T-helper 1 cell treated with Interleukin-12 subunit alpha and Interleukin-12 subunit beta and Interleukin-4 antibody, amounts not matched to agents 30 μg/mL and 1 μg/mL, for 36 hours (primary cell): Measurements from ENCODE around the gene TOGARAM2.
A peak's percentile ranks its signal among the peaks of the same experiment; 100 is the strongest.

ENCODE experiments used
- H3K27ac Mint-ChIP-seq: one replicate; pipeline ENCODE4 v1.8.0; 2021; ENCODE audit warnings: mild to moderate bottlenecking, mixed read lengths
- H3K27me3 Mint-ChIP-seq: one replicate; pipeline ENCODE4 v1.8.0; 2021; ENCODE audit warnings: low read depth, mixed read lengths
- H3K36me3 Mint-ChIP-seq: one replicate; pipeline ENCODE4 v1.8.0; 2021; ENCODE audit warnings: low read depth, mixed read lengths
- H3K4me1 Mint-ChIP-seq: one replicate; pipeline ENCODE4 v1.8.0; 2021; ENCODE audit warnings: low read depth, mixed read lengths
- H3K4me3 Mint-ChIP-seq: one replicate; pipeline ENCODE4 v1.8.0; 2021; ENCODE audit warnings: mild to moderate bottlenecking, moderate library complexity, mixed read lengths
- H3K9me3 Mint-ChIP-seq: one replicate; pipeline ENCODE4 v1.8.0; 2021; ENCODE audit warnings: mixed read lengths

The TOGARAM2 gene

DNA sequence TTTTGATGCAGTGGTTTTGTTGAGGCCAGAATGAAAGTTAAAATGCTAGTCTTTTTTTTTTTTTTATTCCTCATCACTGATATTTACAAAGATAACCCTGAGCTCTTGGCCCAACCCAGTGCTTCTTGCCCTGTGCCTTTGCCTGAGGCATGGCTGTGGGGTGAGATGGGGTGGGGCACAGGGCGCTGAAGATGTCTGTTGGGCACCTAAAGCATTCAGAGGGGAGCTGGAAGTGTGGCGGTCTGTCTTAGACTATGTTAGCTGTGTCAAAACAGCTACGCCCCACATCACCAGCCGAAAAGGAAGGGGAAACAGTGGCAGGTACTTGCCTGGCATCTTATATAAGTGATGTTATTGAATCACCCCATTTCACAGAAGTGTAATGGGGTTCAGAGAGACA, 20.7 kb downstream of the TOGARAM2 start:
- Mint-ChIP-seq H3K4me1 (peaks cover 14% of the 10 kb centered on the region), H3K27ac (no peak overlapping the region), H3K9me3 (no peaks in the 10 kb centered on the region), H3K4me3 (no peak overlapping the region), H3K36me3 (no peaks in the 10 kb centered on the region), H3K27me3 (no peaks in the 10 kb centered on the region)

DNA sequence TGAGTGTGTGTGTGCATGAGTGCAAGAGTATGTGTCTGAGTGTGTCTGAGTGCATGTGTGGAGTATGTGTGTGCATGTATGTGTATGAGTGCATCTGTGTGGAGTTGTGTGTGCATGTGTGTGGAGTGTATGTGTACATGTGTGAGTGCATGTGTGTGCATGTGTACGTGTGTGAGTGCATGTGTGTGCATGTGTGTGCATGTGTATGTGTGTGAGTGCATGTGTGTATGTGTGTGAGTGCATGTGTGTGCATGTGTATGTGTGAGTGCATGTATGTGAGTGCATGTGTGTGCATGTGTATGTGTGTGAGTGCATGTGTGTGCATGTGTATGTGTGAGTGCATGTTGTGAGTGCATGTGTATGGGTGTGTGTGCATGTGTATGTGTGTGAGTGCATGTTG, 23.7 kb downstream of the TOGARAM2 start:
- Mint-ChIP-seq H3K36me3 (no peaks in the 10 kb centered on the region), H3K4me3 (no peak overlapping the region), H3K27me3 (no peaks in the 10 kb centered on the region), H3K27ac (no peak overlapping the region), H3K4me1 (peaks cover 23% of the 10 kb centered on the region), H3K9me3 (no peaks in the 10 kb centered on the region)

DNA sequence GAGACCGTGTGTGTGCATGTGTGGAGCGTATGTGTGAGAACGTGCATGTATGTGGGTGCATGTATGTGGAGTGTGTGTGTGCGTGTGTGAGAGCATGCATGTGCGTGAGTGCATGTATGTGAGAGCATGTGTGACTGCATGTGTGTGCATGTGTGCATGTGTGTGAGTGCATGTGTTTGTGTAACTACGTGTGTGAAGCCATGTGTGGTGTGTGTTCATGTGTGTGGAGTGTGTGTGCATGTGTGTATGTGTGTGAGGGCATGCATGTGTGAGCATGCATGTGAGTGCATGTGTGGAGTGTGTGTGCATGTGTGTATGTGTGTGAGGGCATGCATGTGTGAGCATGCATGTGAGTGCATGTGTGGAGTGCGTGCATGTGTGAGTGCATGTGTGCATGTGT, 24.2 kb downstream of the TOGARAM2 start:
- H3K36me3 Mint-ChIP-seq, result no peaks in the 10 kb centered on the region
- no peak overlapping the region for H3K27ac Mint-ChIP-seq
- H3K9me3 Mint-ChIP-seq, result no peaks in the 10 kb centered on the region
- no peak overlapping the region for H3K4me3 Mint-ChIP-seq
- H3K27me3 Mint-ChIP-seq, result no peaks in the 10 kb centered on the region
- peaks cover 18% of the 10 kb centered on the region for H3K4me1 Mint-ChIP-seq

DNA sequence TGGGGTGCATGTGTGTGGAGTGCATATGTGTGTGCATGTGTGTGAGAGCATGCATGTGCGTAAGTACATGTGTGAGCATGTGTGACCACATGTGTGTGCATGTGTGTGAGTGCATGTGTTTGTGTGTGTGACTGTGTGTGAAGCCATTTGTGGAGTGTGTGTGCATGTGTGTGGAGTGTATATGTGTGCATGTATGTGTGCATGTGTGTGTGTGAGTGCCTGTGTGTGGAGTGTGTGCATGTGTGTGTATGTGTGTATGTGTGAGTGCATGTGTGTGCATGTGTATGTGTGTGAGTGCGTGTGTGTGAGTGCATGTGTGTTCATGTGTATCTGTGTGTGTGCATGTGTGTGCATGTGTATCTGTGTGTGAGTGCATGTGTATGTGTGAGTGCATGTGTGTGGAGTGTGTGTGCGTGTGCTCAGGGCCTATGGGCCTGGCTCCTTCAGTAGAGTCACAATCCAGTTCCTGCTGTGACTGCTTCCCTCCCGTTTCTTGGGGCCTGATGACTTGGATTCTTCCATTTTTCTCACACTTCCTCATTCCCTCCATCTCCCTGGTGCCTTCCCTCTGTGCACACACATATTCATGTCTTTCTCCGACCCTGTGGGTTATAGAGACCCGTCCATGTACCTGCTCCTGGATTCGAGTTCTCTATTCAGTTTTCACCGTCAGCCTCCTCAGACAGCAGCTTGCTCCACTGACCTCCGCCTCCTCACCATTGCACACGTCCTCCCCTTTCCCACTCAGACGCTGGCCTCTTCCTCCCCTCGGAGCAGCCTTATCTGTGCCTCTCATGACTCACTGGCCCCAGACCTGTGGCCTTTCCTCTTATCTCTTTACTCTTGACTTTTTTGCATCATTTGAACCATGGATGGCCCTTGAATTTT, 25.2 kb downstream of the TOGARAM2 start:
- Mint-ChIP-seq H3K27me3 (no peaks in the 10 kb centered on the region), H3K36me3 (no peaks in the 10 kb centered on the region), H3K27ac (no peak overlapping the region), H3K4me1 (peaks cover 24% of the 10 kb centered on the region), H3K9me3 (no peaks in the 10 kb centered on the region), H3K4me3 (no peak overlapping the region)

DNA sequence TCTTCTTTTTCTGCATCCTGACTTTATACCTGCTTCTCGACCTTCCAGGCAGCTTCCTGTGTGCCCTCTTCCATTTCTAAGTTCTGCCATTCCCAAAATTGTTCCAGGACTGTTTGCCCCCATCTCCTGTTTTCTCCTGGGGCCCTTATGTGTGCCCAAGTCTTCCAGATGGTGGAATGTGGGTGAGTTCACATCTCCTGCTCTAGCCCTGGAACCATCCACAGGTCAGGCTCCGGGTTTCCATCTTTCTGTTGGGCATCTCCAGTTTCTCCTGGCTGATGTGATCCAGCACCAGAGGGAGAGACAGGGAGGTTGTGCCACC, 25.8 kb downstream of the TOGARAM2 start:
- H3K27ac Mint-ChIP-seq, result no peak overlapping the region
- peaks cover 27% of the 10 kb centered on the region for H3K4me1 Mint-ChIP-seq
- no peak overlapping the region for H3K4me3 Mint-ChIP-seq
- H3K9me3 Mint-ChIP-seq, result no peaks in the 10 kb centered on the region
- H3K36me3 Mint-ChIP-seq, result no peaks in the 10 kb centered on the region
- no peaks in the 10 kb centered on the region for H3K27me3 Mint-ChIP-seq

DNA sequence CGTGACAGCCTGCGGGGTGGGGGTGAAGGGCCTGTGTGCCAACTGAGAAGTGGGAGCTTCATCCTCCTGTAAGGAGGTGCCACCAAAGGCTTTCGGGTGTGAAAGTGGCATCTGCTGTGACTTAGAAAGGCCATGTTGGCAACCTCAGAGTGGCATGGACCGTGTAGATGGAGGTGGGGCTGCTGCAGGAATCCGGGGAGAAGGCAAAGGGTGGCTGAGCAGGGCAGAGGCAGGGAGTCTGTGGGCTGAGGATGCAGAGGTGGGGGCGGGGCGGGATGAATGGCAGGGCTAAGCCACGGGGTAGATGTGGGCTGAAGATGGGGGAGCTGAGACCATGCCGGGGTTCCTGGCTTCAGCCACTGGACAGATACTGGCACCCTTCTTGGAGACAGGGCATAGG, 28.2 kb downstream of the TOGARAM2 start:
- H3K27ac Mint-ChIP-seq, result peak overlapping the region; percentile 33
- H3K27me3 Mint-ChIP-seq, result no peaks in the 10 kb centered on the region
- peaks cover 47% of the 10 kb centered on the region for H3K4me1 Mint-ChIP-seq
- no peaks in the 10 kb centered on the region for H3K9me3 Mint-ChIP-seq
- no peak overlapping the region for H3K4me3 Mint-ChIP-seq
- no peaks in the 10 kb centered on the region for H3K36me3 Mint-ChIP-seq

DNA sequence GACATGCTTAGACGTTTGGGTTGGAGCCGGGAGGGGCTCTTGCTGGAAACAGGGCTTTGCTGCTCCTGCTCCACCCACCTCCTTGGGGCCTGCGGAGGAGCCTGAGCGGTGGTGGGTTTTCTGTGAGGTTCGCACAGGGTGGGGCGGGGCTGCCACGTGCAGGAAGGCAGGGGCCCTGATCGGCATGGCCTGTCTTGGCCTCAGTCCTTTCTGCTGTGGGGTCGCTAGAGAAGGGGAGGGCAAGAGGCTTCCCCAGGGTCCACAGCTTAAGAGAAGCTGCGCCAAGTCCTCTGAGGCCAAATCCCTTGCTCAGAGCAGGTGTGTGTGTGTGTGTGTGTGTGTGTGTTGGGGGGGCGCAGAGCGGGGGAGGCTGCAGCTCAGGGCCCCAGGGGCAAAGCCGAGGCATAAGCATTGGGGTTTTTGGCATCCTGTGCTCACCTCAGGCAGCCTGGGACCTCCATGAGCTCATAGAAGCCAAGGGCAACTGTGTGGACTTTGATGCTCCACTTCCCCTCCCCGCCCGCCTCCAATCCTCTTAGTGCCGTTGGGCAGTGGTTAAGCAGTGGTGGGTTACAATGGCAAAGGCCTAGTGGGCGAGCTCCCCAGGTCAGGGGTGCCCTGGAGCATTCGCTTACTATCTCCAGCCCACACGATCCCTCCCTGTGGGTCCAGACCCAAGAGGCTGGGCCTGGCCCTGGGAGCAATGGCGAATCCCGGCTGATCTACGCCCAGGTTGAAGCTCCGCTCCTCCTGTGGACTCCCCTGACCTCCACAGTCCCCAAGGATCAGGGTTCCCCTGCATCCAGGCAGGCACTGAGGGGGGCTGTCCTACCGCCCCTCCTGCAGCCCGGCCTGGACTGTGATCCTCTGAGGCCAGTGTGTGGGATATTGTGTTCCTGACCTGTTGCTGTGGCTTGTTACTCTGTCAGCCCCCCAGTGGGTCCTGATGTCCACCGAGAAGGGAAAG, 28.9 kb downstream of the TOGARAM2 start:
- Mint-ChIP-seq H3K4me3 (peak overlapping the region; percentile 19), H3K27me3 (no peaks in the 10 kb centered on the region), H3K36me3 (no peaks in the 10 kb centered on the region), H3K4me1 (peaks cover 55% of the 10 kb centered on the region), H3K27ac (peak overlapping the region; percentile 95), H3K9me3 (no peaks in the 10 kb centered on the region)

DNA sequence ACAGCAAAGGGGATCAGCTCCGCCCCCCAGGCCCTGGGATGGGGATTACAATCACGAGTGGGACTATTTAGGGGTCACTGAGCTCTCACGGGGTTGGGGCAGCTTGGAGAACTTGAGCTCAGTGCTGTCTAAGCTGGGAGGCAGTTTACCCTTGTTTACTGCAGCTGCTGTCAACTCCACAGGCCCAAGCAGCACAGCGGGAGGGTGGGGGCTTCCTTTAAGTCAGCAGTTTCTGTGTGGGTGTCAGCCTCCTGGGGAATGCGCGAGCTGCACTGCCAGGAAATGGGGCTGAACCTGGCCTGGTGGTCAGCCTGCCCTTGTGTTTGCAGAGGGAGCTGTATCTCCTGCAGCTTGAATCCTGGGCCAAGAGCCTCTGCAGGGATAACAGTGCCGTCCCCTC, 29.8 kb downstream of the TOGARAM2 start:
- Mint-ChIP-seq H3K27ac (peak overlapping the region; percentile 95), H3K27me3 (no peaks in the 10 kb centered on the region), H3K36me3 (no peaks in the 10 kb centered on the region), H3K9me3 (no peaks in the 10 kb centered on the region), H3K4me3 (peak overlapping the region; percentile 74), H3K4me1 (peaks cover 64% of the 10 kb centered on the region)

DNA sequence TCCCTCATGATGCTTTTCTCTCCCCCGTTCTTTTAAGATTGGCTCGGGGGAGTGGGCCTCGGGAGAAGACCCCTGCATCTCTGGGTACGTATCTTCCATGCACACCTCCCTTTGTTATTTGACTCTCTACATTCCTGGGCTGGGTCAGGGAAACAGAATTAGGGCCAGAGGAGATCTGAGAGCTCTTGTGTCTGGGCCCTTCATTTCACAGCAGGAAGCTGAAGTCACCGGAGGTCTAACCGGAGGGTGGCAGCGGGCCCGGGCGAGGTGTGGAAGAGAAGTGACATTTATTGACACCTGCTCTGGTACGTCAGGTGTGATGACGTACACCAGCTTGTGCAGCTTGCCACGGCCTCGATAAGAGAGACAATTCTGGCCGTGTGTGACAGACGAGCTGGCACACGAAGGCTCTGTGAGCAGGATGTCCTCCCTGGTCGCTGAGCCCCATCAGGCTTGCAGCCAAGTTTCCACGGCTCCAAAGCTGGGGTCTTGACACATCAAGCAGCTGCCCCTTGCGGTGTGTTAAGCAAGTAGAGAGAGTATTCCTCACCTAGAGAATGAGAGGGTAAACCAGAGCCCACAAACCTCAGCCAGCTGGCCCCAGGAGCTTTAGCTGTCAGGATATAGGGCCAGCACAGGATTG, 30.4 kb downstream of the TOGARAM2 start:
- Mint-ChIP-seq H3K36me3 (peaks cover 2% of the 10 kb centered on the region), H3K4me3 (peak overlapping the region; percentile 74), H3K27ac (peak overlapping the region; percentile 95), H3K9me3 (no peaks in the 10 kb centered on the region), H3K4me1 (peaks cover 69% of the 10 kb centered on the region), H3K27me3 (no peaks in the 10 kb centered on the region)

DNA sequence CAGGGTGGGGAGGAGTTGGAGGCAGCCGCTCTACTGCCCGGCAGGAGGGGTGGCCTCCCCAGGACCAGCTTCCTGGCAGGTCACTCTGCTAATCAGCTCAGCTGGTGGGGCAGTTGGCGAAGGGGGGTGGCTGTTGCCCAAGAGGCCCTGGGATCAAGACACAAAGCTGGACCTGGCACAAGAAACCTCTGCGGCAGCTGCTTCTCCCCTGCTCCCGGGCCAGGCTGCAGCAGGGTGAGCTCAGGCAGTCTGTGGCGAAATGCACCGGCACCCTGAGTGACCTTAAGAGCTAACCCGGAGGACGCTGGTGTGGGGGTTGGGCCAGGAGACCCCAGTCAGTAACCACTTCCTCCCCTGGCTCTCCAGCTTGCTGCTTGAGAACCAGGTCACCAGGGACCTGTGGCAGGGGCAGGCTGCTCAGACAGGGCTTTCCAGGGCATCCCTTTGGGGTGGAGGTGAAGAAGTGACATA, 31.1 kb downstream of the TOGARAM2 start:
- no peak overlapping the region for H3K4me3 Mint-ChIP-seq
- H3K27me3 Mint-ChIP-seq, result no peaks in the 10 kb centered on the region
- H3K9me3 Mint-ChIP-seq, result no peaks in the 10 kb centered on the region
- H3K4me1 Mint-ChIP-seq, result peaks cover 73% of the 10 kb centered on the region
- peaks cover 5% of the 10 kb centered on the region for H3K36me3 Mint-ChIP-seq
- H3K27ac Mint-ChIP-seq, result peak overlapping the region; percentile 98

DNA sequence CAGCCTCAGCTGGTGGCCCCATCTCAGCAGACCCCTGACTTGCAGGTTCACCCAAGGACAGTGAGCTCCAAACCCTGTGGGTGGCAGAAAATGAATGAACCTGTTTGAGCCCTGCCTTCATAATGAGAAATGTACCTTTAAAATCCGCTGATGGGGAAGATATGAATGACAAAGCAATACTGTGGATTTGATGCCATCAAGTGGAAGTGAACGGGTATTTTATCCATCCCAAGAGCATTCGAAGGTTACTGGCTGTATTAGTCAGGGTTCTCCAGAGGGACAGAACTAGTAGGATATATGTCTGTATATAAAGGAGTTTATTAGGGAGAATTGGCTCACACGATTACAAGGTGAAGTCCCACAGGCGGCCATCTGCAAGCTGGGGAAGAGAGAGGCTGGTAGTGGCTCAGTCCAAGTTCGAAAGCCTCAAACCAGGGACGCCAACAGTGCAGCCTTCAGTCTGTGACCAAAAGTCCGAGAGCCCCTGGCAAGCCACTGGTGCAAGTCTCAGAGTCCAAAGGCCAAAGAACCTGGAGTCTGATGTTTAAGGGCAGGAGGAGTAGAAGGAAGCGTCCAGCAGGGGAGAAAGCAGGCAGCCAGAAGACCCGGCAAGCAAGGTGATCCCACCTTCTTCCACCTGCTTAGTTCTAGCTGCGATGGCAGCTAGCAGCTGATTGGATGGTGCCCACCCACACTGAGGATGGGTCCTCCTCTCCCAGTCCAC, 32.1 kb downstream of the TOGARAM2 start:
- Mint-ChIP-seq H3K4me3 (peak overlapping the region; percentile 89), H3K4me1 (peaks cover 73% of the 10 kb centered on the region), H3K27me3 (no peaks in the 10 kb centered on the region), H3K27ac (peak overlapping the region; percentile 98), H3K9me3 (no peaks in the 10 kb centered on the region), H3K36me3 (peaks cover 5% of the 10 kb centered on the region)

DNA sequence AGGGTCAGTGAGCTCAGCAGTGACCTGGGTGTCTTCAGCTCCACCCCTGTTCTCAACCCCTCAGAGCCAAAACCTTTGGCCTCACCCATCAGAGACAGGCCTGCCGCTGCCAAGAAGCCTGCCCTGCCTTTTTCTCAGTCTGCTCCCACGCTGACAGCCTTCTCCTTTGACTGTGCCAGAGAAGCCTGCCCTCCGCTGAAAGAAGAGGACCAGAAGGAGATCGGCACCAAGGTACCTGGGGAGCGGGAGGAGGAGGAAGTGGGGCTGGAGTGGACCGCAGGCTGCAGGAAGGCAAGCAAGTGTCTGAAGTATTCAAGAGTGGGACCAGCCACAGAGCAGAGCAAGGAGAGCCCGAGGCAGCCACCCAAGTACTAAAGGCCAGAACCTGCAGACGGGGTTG, 33.2 kb downstream of the TOGARAM2 start:
- Mint-ChIP-seq H3K36me3 (peaks cover 5% of the 10 kb centered on the region), H3K4me3 (peak overlapping the region; percentile 89), H3K9me3 (no peaks in the 10 kb centered on the region), H3K4me1 (peaks cover 68% of the 10 kb centered on the region), H3K27me3 (no peaks in the 10 kb centered on the region), H3K27ac (peak overlapping the region; percentile 98)

DNA sequence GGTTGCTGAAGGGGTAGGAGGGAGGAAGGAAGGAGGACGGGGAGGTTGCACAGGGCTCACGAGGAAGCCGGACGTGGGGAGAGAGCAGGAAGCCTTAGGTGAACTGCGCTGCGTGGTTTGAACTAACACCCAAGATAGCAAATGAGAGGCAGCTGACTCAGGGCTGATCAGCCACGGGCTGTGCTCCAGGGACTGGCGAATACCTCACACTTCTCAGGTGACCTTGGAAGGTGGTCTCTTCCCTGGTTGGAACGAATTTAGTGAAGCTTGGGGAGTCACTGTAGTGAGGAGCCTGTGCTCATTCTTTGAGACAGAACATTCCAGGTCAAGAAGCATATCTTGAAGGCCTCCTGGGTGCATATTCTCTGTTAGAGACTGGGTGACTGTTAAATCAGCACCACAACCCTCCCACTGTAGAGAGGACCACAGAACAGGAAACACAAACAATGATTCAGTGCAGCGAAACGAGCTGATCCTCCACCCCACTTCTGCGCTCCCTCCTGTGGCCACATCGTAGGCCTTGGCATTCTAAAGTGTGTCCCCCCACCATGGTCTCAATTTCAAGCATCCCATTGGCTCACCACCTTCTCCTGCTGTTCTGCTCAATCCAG, 33.8 kb downstream of the TOGARAM2 start:
- H3K9me3 Mint-ChIP-seq, result no peaks in the 10 kb centered on the region
- peaks cover 63% of the 10 kb centered on the region for H3K4me1 Mint-ChIP-seq
- H3K27me3 Mint-ChIP-seq, result no peaks in the 10 kb centered on the region
- peak overlapping the region; percentile 89 for H3K4me3 Mint-ChIP-seq
- peaks cover 5% of the 10 kb centered on the region for H3K36me3 Mint-ChIP-seq
- peak overlapping the region; percentile 98 for H3K27ac Mint-ChIP-seq
